CD4-positive, alpha-beta memory T cell (primary cell): Measurements from ENCODE around the gene HAP1. TPM values are rescaled to one million over a fixed set of nuclear protein-coding genes. Genes with fewer than 3 reads are reported as not detected.

ENCODE experiments used
- CTCF ChIA-PET: fragments of 350-600 bp; sonication (Branson Sonifier 250); formaldehyde crosslinking; loops from one replicate; lab custom pipeline; 2021; ENCODE audit warnings: inconsistent platforms; ENCODE audit not compliant: partially characterized antibody; lab: Charles Lee
- POLR2A ChIA-PET: fragments of 350-600 bp; sonication (Branson Sonifier 250); formaldehyde crosslinking; loops from one replicate; lab custom pipeline; 2021; ENCODE audit not compliant: partially characterized antibody; lab: Charles Lee
- DNase-seq, 5 donors: peaks; one replicate each; pipeline versions ENCODE4 v3.0.0 to v3.0.0-alpha.2; 2020 to 2022; ENCODE audit warnings: mixed read lengths in 1 of 5
- H3K27ac ChIP-seq: one replicate; pipeline ENCODE4 v1.7.0; 2013; ENCODE audit warnings: low read depth, low read length
- H3K27me3 ChIP-seq: 2 replicates; pipeline ENCODE4 v1.7.0; 2013; ENCODE audit warnings: mild to moderate bottlenecking, low read length, moderate library complexity; ENCODE audit not compliant: insufficient read depth
- H3K36me3 ChIP-seq: 2 replicates; pipeline ENCODE4 v1.7.0; 2013; ENCODE audit warnings: mild to moderate bottlenecking, low read length, moderate library complexity; ENCODE audit not compliant: insufficient read depth
- H3K4me1 ChIP-seq: 2 replicates; pipeline ENCODE4 v1.7.0; 2013; ENCODE audit warnings: mild to moderate bottlenecking, low read length, moderate library complexity; ENCODE audit not compliant: insufficient read depth
- H3K4me3 ChIP-seq, 2 donors: one replicate each; pipeline ENCODE4 v1.7.0; 2013; ENCODE audit warnings: low read length in 2 of 2, mild to moderate bottlenecking in 1 of 2
- H3K9me3 ChIP-seq, 2 donors: one replicate each; pipeline ENCODE4 v1.7.0; 2013; ENCODE audit warnings: low read length in 2 of 2, control low read depth in 1 of 2; ENCODE audit not compliant: control insufficient read depth in 1 of 2
- H3K27ac Mint-ChIP-seq, 7 donors: one replicate each; pipeline ENCODE4 v1.8.0; 2020 to 2021; ENCODE audit warnings: mixed read lengths in 7 of 7, mild to moderate bottlenecking in 6 of 7, inconsistent platforms in 3 of 7, moderate library complexity in 3 of 7
- H3K27me3 Mint-ChIP-seq, 2 donors: one replicate each; pipeline ENCODE4 v1.8.0; 2020 to 2021; ENCODE audit warnings: mixed read lengths in 2 of 2
- H3K36me3 Mint-ChIP-seq, 2 donors: one replicate each; pipeline ENCODE4 v1.8.0; 2020 to 2021; ENCODE audit warnings: mixed read lengths in 2 of 2, inconsistent platforms in 1 of 2, mild to moderate bottlenecking in 1 of 2
- H3K4me1 Mint-ChIP-seq, 4 donors: one replicate each; pipeline ENCODE4 v1.8.0; 2020 to 2021; ENCODE audit warnings: mixed read lengths in 4 of 4, mild to moderate bottlenecking in 1 of 4
- H3K4me3 Mint-ChIP-seq, 8 donors: one replicate each; pipeline ENCODE4 v1.8.0; 2020 to 2021; ENCODE audit warnings: mixed read lengths in 8 of 8, mild to moderate bottlenecking in 7 of 8, moderate library complexity in 6 of 8, inconsistent platforms in 3 of 8
- H3K9me3 Mint-ChIP-seq, 8 donors: one replicate each; pipeline ENCODE4 v1.8.0; 2020 to 2021; ENCODE audit warnings: mixed read lengths in 8 of 8, mild to moderate bottlenecking in 5 of 8, inconsistent platforms in 3 of 8, moderate library complexity in 1 of 8
- intact Hi-C: fragments of 100-400 bp; cut with micrococcal nuclease; formaldehyde crosslinking; loops from one replicate; pipeline ENCODE4 v1.15.1; 2023
- polyA plus RNA-seq, 2 donors: library from polyadenylated mRNA; unstranded; fragments of 300-500 nt; fragmentation: Illumina TruSeq; gene quantifications; one replicate each; pipeline ENCODE4 v1.2.3, GENCODE V29; 2021
- total RNA-seq, 2 experiments: library from RNA; stranded (reverse); gene quantifications; one replicate each; pipeline ENCODE4 v1.2.3, GENCODE V29; 2021

Gene HAP1
- total and polyA plus RNA-seq, 4 experiments from 2014 or later: 0.29 to 0.33 TPM; not detected in 2

DNA sequence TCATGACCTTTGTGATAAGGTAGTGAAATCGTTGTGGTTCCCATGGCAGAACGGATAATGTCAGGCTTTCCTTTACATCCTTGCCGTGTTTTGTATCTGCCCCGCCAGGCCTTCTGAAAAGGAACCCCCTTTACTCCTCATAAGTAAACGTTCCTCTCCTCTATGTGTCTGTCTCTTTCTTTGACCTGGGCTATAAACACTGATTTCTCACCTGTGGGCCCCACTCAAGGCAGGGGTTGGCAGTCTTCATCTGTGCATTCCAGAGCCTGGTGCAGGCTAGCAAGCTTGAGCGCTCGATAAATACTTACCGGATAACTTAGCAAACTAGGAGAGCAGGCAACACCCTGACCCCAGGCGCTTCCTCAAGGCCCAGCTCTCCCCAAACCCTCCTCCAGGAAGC lies 7.3 kb upstream of the HAP1 start:
- H3K36me3 Mint-ChIP-seq: no peaks in the 10 kb centered on the region
- H3K9me3 Mint-ChIP-seq: no peaks in the 10 kb centered on the region
- H3K27me3 ChIP-seq: peaks cover 3% of the 10 kb centered on the region
- H3K4me3 ChIP-seq: no peak overlapping the region
- intact Hi-C loops: no loop called here
- H3K27me3 Mint-ChIP-seq: peaks cover 6 to 10% of the 10 kb centered on the region in 2 donors
- no peak overlapping the region for H3K27ac ChIP-seq
- ChIA-PET POLR2A (interaction anchor here (2.1 kb wide), 1 partner anchor 59 kb away, joined by 7 read pairs; no protein-coding TSS in a partner anchor), CTCF (interaction anchor here (0.9 to 4.7 kb wide), 3 partner anchors 48 to 60 kb away, joined by 3 to 20 read pairs (median 5); no protein-coding TSS in a partner anchor)
- no peak overlapping the region for H3K27ac Mint-ChIP-seq
- no peaks in the 10 kb centered on the region for H3K36me3 ChIP-seq
- H3K9me3 ChIP-seq: no peaks in the 10 kb centered on the region
- peaks cover 0 to 9% (median 2%) of the 10 kb centered on the region in 4 donors for H3K4me1 Mint-ChIP-seq
- peaks cover 3% of the 10 kb centered on the region for H3K4me1 ChIP-seq
- DNase-seq: no peak
- H3K4me3 Mint-ChIP-seq: no peak overlapping the region

DNA sequence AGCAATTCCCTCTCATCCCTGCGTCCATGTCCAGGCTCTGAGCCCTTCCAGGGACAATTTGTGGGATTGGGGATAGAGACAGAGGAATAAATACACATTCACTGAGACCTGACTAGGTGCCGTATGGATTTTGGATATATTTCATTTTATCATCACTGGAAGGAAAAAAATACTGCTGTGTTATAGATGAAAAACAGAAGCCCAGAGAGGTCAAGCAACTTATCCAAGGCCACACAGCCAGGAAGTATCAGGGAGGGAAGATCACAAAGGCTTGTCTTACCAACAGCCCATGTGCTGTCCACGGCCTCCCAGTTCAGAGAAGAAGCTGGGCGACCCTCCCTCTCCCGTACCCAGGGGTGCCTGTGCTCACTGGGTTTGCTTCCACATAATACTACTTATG lies 6.1 kb upstream of the HAP1 start:
- Histone ChIP-seq H3K27ac (no peak overlapping the region), H3K36me3 (no peaks in the 10 kb centered on the region), H3K4me3 (no peak overlapping the region), H3K9me3 (no peaks in the 10 kb centered on the region), H3K27me3 (peaks cover 12% of the 10 kb centered on the region), H3K4me1 (peaks cover 3% of the 10 kb centered on the region)
- Mint-ChIP-seq H3K27me3 (peaks cover 11 to 12% of the 10 kb centered on the region in 2 donors), H3K4me1 (peaks cover 0 to 9% (median 2%) of the 10 kb centered on the region in 4 donors), H3K36me3 (no peaks in the 10 kb centered on the region), H3K9me3 (no peaks in the 10 kb centered on the region), H3K27ac (no peak overlapping the region), H3K4me3 (no peak overlapping the region)
- intact Hi-C loops: no loop called here
- CTCF ChIA-PET: interaction anchor here (1.9 to 4.7 kb wide), 2 partner anchors 59 to 61 kb away, joined by 5 to 20 read pairs; no protein-coding TSS in a partner anchor
- POLR2A ChIA-PET: interaction anchor here (0.6 kb wide), 1 partner anchor 167 kb away, joined by 3 read pairs; no protein-coding TSS in a partner anchor
- DNase-seq: no peak

- intact Hi-C loops: no loop called here
- Histone ChIP-seq H3K27me3 (peaks cover 12% of the 10 kb centered on the region), H3K36me3 (no peaks in the 10 kb centered on the region), H3K4me1 (peaks cover 5% of the 10 kb centered on the region), H3K4me3 (no peak overlapping the region), H3K27ac (no peak overlapping the region), H3K9me3 (no peaks in the 10 kb centered on the region)
- H3K27me3 Mint-ChIP-seq: peaks cover 12 to 14% of the 10 kb centered on the region in 2 donors
- CTCF ChIA-PET: interaction anchor here (4.7 kb wide), 1 partner anchor 61 kb away, joined by 20 read pairs; no protein-coding TSS in a partner anchor
- DNase-seq: no peak
- H3K9me3 Mint-ChIP-seq: no peaks in the 10 kb centered on the region
- no peak overlapping the region for H3K4me3 Mint-ChIP-seq
- H3K36me3 Mint-ChIP-seq: no peaks in the 10 kb centered on the region
- H3K4me1 Mint-ChIP-seq: peaks cover 2 to 9% (median 6%) of the 10 kb centered on the region in 4 donors
- H3K27ac Mint-ChIP-seq: peak overlapping the region in 1 of 7 donors; percentile 8
- POLR2A ChIA-PET: no interaction called here
Observed at GRCh38 chr17:41739661-41740352, 5.4 kb upstream of the HAP1 start.

DNA sequence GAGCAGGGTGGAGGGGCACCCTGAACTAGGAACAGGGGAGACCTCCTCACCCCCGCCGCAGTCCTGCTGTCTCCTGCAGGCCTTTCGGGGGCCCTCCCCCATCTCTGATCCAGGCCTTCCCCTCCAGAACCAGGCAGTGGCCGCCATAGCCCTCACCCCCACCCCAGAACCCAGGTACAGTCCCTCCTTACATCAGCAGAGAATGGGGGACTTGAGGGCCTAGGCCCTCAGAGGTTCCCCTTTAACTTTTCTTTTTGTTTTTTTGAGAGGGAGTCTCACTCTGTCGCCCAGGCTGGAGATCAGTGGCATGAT lies 4.3 kb upstream of the HAP1 start:
- Mint-ChIP-seq H3K36me3 (no peaks in the 10 kb centered on the region), H3K4me1 (peaks cover 2 to 9% (median 9%) of the 10 kb centered on the region in 4 donors), H3K9me3 (no peaks in the 10 kb centered on the region), H3K27ac (no peak overlapping the region), H3K4me3 (no peak overlapping the region), H3K27me3 (peaks cover 12 to 15% of the 10 kb centered on the region in 2 donors)
- no peak overlapping the region for H3K4me3 ChIP-seq
- DNase-seq: no peak
- intact Hi-C loops: loop anchor here (1.0 kb wide), 2 partner anchors 63 to 147 kb away; no protein-coding TSS in a partner anchor
- no peak overlapping the region for H3K27ac ChIP-seq
- CTCF ChIA-PET: interaction anchor here (0.6 kb wide), 1 partner anchor 286 kb away, joined by 3 read pairs; no protein-coding TSS in a partner anchor
- H3K27me3 ChIP-seq: peaks cover 12% of the 10 kb centered on the region
- H3K36me3 ChIP-seq: no peaks in the 10 kb centered on the region
- POLR2A ChIA-PET: no interaction called here
- peaks cover 15% of the 10 kb centered on the region for H3K4me1 ChIP-seq
- no peaks in the 10 kb centered on the region for H3K9me3 ChIP-seq

DNA sequence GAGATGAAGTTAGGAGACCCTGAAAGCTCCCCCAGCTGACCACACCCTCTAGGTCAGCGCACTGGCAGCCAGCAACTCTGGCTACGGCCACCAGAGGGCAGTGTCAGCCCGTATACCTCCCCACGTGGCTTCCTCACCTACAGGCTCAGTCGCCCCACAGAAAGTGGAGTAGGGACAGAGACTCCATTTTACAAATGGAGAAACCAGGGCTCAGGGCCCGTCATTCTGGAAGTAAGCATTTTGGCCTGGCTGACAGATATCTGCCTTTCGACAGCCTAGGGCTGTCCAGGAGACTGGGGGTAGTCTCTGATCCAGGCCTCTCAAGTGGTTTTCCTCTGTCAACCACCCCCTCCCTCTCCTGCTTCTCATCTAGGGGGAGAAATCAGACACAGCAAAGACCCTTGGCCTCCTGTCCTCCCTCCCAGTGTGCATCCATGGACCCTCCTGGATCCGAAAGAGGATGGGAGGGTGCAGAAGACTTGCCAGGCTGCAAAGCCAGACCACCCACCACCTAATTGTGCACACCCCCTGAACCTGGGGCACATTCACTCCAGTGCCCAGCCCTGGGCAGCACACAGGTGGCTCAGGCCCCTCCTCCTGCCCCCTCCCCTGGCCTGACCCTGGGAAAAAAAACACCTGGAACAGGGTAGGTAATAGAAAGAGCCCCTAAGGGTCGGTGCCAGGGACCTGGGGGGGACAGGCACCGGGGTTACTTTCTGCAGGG lies 3.8 kb upstream of the HAP1 start:
- CTCF ChIA-PET: interaction anchor here (0.7 to 4.4 kb wide), 7 partner anchors 10 to 882 kb away, joined by 3 to 47 read pairs (median 3); no protein-coding TSS in a partner anchor
- H3K4me1 ChIP-seq: peaks cover 15% of the 10 kb centered on the region
- intact Hi-C loops: loop anchor here (1.0 kb wide), 2 partner anchors 63 to 147 kb away; no protein-coding TSS in a partner anchor
- peaks cover 12% of the 10 kb centered on the region for H3K27me3 ChIP-seq
- no peak overlapping the region for H3K4me3 ChIP-seq
- no peaks in the 10 kb centered on the region for H3K36me3 Mint-ChIP-seq
- H3K27ac Mint-ChIP-seq: peak overlapping the region in 2 of 7 donors; percentile 15 to 56
- H3K4me1 Mint-ChIP-seq: peaks cover 2 to 9% (median 9%) of the 10 kb centered on the region in 4 donors
- peak overlapping the region in 2 of 8 donors; percentile 42 to 72 for H3K4me3 Mint-ChIP-seq
- H3K27ac ChIP-seq: no peak overlapping the region
- no peaks in the 10 kb centered on the region for H3K9me3 ChIP-seq
- no peaks in the 10 kb centered on the region for H3K9me3 Mint-ChIP-seq
- peak; percentile 70 to 78 (median 73) for DNase-seq
- POLR2A ChIA-PET: interaction anchor here (1.5 kb wide), 1 partner anchor 48 kb away, joined by 4 read pairs; the partner anchor contains the start of gene JUP
- no peaks in the 10 kb centered on the region for H3K36me3 ChIP-seq
- H3K27me3 Mint-ChIP-seq: peaks cover 12 to 18% of the 10 kb centered on the region in 2 donors

- ChIA-PET POLR2A (interaction anchor here (1.1 to 1.5 kb wide), 2 partner anchors 49 to 71 kb away, joined by 3 to 4 read pairs; partner anchors contain the start of gene JUP), CTCF (interaction anchor here (0.7 to 4.4 kb wide), 9 partner anchors 11 to 881 kb away, joined by 3 to 47 read pairs (median 3); partner anchors contain the start of gene FKBP10)
- Mint-ChIP-seq H3K27ac (peak overlapping the region in 3 of 7 donors; percentile 15 to 56 (median 16)), H3K4me1 (peaks cover 2 to 9% (median 9%) of the 10 kb centered on the region in 4 donors), H3K9me3 (no peaks in the 10 kb centered on the region), H3K4me3 (peak overlapping the region in 3 of 8 donors; percentile 29 to 72 (median 55)), H3K36me3 (no peaks in the 10 kb centered on the region), H3K27me3 (peaks cover 13 to 18% of the 10 kb centered on the region in 2 donors)
- no peak overlapping the region for H3K4me3 ChIP-seq
- H3K27me3 ChIP-seq: peaks cover 12% of the 10 kb centered on the region
- peak in 1 of 5 donors; percentile 6 for DNase-seq
- H3K9me3 ChIP-seq: no peaks in the 10 kb centered on the region
- intact Hi-C loops: loop anchor here (1.0 kb wide), 2 partner anchors 64 to 148 kb away; no protein-coding TSS in a partner anchor
- no peak overlapping the region for H3K27ac ChIP-seq
- no peaks in the 10 kb centered on the region for H3K36me3 ChIP-seq
- peaks cover 15% of the 10 kb centered on the region for H3K4me1 ChIP-seq
Observed at GRCh38 chr17:41737680-41738023, 3.2 kb upstream of the HAP1 start.
